ENCODE data around the gene ZNF732.
A peak's percentile ranks its signal among the peaks of the same experiment; 100 is the strongest.
"Not testable (repeated sequence)": the region's sequence is repeated elsewhere in the genome, so short reads cannot be mapped to it uniquely, and the experiment has no call there.

The ZNF732 gene

DNA sequence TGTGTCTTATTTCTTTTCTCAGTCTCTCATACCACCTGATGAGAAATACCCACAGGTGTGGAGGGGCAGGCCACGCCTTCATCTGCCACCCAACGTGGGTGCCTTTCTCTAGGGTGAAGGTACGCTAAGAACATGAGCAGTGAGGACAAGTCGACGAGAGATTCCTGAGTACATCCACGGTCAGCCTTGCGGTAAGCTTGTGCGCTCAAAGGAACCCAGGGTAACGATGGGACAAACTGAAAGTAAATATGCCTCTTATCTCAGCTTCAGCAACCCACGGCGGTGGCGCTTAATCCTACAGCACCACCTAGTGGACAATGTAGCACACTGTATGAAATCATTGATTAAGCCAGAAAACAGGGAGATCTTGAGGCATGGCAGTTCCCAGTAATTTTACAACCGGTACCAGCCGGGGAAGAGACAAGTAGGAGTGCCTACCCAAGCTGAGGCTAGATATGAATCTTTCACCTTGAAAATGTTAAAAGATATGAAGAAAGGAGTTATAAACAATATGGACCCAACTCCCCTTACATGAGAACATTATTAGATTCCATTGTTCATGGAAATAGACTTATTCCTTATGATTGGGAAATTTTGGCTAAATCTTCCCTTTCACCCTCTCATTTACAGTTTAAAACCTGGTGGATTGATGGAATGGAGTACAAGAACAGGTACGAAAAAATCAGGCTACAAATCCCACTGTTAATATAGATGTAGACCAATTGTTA, 63.0 kb downstream of the ZNF732 start:
- Histone ChIP-seq H3K9ac (ENCODE audit: low read length) (peak overlapping the region; percentile 44; the same call in 1 of the 2 replicates), H3K9me3 (ENCODE audit: insufficient read depth, low read length) (peaks cover 15% of the 10 kb centered on the region), H4K20me1 (ENCODE audit: low read depth, low read length) (no peaks in the 10 kb centered on the region), H3K36me3 (ENCODE audit: low read length) (peaks cover 14% of the 10 kb centered on the region), H3K27ac (ENCODE audit: low read depth, low read length) (peak overlapping the region; percentile 37), H3K27me3 (ENCODE audit: low read length) (no peaks in the 10 kb centered on the region), H3K4me2 (ENCODE audit: low read depth, low read length, poor library complexity, severe bottlenecking) (peak overlapping the region; percentile 63), H2AFZ (ENCODE audit: low read depth, low read length, severe bottlenecking) (peak overlapping the region; percentile 93), H3K4me3 (ENCODE audit: insufficient read depth, low read length, poor library complexity, severe bottlenecking) (peak overlapping the region; percentile 42), H3K79me2 (ENCODE audit: insufficient read depth, low read length) (no peaks in the 10 kb centered on the region), H3K9me2 (replicated peaks; ENCODE audit: insufficient read depth, low read length) (no peaks in the 10 kb centered on the region), H3F3A (ENCODE audit: insufficient read depth) (no peaks in the 10 kb centered on the region)
- TF ChIP-seq EZH2phosphoT487 (conservative IDR thresholded peaks at IDR 0.05; ENCODE audit: low read length) (no peak), CTCF (IDR thresholded peaks at IDR 0.05; ENCODE audit: insufficient read depth, low read length, poor library complexity, severe bottlenecking) (peak; percentile 67)

- H3K4me3 ChIP-seq (ENCODE audit: insufficient read depth, low read length, poor library complexity, severe bottlenecking); H3K9me2 ChIP-seq (replicated peaks; ENCODE audit: insufficient read depth, low read length); H3K4me2 ChIP-seq (ENCODE audit: low read depth, low read length, poor library complexity, severe bottlenecking); H3K79me2 ChIP-seq (ENCODE audit: insufficient read depth, low read length); H4K20me1 ChIP-seq (ENCODE audit: low read depth, low read length); H3K27me3 ChIP-seq (ENCODE audit: low read length); H3F3A ChIP-seq (ENCODE audit: insufficient read depth): not testable (repeated sequence)
- Histone ChIP-seq H3K9me3 (ENCODE audit: insufficient read depth, low read length) (peaks cover 12% of the 10 kb centered on the region), H3K36me3 (ENCODE audit: low read length) (peaks cover 17% of the 10 kb centered on the region), H3K27ac (ENCODE audit: low read depth, low read length) (peak overlapping the region; percentile 37), H2AFZ (ENCODE audit: low read depth, low read length, severe bottlenecking) (peak overlapping the region; percentile 93), H3K9ac (ENCODE audit: low read length) (0 out of 2 replicates have a peak overlapping the region, but pooled peaks have one; percentile 44)
Measured at GRCh38 chr4:241411-241810, 63.9 kb downstream of the ZNF732 start.

DNA sequence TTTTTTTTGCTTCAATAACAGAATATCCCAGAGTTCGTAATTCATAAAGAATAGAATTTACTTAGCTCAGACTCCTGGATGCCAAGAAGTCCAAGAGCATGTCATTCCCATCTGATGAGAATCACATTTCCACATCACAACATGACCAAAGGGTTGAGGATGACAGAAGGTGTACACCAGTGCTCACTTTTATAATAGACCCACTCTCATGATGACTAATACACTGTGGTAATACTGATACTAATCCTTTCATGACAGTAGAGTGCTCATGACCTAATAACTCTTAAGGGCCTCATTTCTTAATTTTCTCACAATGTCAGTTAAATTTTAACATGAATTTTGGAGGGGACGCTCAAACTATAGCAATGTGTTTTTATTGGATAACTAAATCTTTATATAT, 69.2 kb downstream of the ZNF732 start:
- no peaks in the 10 kb centered on the region for H3F3A ChIP-seq (ENCODE audit: insufficient read depth)
- H3K4me2 ChIP-seq (ENCODE audit: low read depth, low read length, poor library complexity, severe bottlenecking): no peak overlapping the region
- no peaks in the 10 kb centered on the region for H3K9me2 ChIP-seq (replicated peaks; ENCODE audit: insufficient read depth, low read length)
- H3K36me3 ChIP-seq (ENCODE audit: low read length): peaks cover 11% of the 10 kb centered on the region; the same call in 1 of the 2 replicates
- no peak for TF ChIP-seq EZH2phosphoT487 (conservative IDR thresholded peaks at IDR 0.05; ENCODE audit: low read length)
- TF ChIP-seq CTCF (IDR thresholded peaks at IDR 0.05; ENCODE audit: insufficient read depth, low read length, poor library complexity, severe bottlenecking): no peak
- no peaks in the 10 kb centered on the region for H3K27me3 ChIP-seq (ENCODE audit: low read length)
- H3K27ac ChIP-seq (ENCODE audit: low read depth, low read length): no peak overlapping the region
- no peaks in the 10 kb centered on the region for H4K20me1 ChIP-seq (ENCODE audit: low read depth, low read length)
- no peak overlapping the region for H2AFZ ChIP-seq (ENCODE audit: low read depth, low read length, severe bottlenecking)
- peaks cover 7% of the 10 kb centered on the region for H3K9me3 ChIP-seq (ENCODE audit: insufficient read depth, low read length)
- no peak overlapping the region for H3K4me3 ChIP-seq (ENCODE audit: insufficient read depth, low read length, poor library complexity, severe bottlenecking)
- no peak overlapping the region for H3K9ac ChIP-seq (ENCODE audit: low read length)
- H3K79me2 ChIP-seq (ENCODE audit: insufficient read depth, low read length): no peaks in the 10 kb centered on the region

GRCh38 chr4:234178-234577, 71.1 kb downstream of the ZNF732 start:
- peaks cover 7% of the 10 kb centered on the region for H3K9me3 ChIP-seq (ENCODE audit: insufficient read depth, low read length)

More at GRCh38 chr4:234178-234577, 71.1 kb downstream of the ZNF732 start:
- H3K27me3 ChIP-seq (ENCODE audit: low read length): no peaks in the 10 kb centered on the region
- H3K9ac ChIP-seq (ENCODE audit: low read length): no peak overlapping the region
- H3K27ac ChIP-seq (ENCODE audit: low read depth, low read length): no peak overlapping the region
- H4K20me1 ChIP-seq (ENCODE audit: low read depth, low read length): no peaks in the 10 kb centered on the region
- peaks cover 11% of the 10 kb centered on the region; the same call in 1 of the 2 replicates for H3K36me3 ChIP-seq (ENCODE audit: low read length)
- no peak overlapping the region for H2AFZ ChIP-seq (ENCODE audit: low read depth, low read length, severe bottlenecking)
- H3K4me2 ChIP-seq (ENCODE audit: low read depth, low read length, poor library complexity, severe bottlenecking): no peak overlapping the region
- no peaks in the 10 kb centered on the region for H3K9me2 ChIP-seq (replicated peaks; ENCODE audit: insufficient read depth, low read length)
- no peaks in the 10 kb centered on the region for H3K79me2 ChIP-seq (ENCODE audit: insufficient read depth, low read length)
- TF ChIP-seq CTCF (IDR thresholded peaks at IDR 0.05; ENCODE audit: insufficient read depth, low read length, poor library complexity, severe bottlenecking): no peak
- no peak for TF ChIP-seq EZH2phosphoT487 (conservative IDR thresholded peaks at IDR 0.05; ENCODE audit: low read length)
- H3F3A ChIP-seq (ENCODE audit: insufficient read depth): no peaks in the 10 kb centered on the region
- H3K4me3 ChIP-seq (ENCODE audit: insufficient read depth, low read length, poor library complexity, severe bottlenecking): no peak overlapping the region
